GM12875 (cell line): Measurements from ENCODE around the gene CYCS.
"Not testable (repeated sequence)": the region's sequence is repeated elsewhere in the genome, so short reads cannot be mapped to it uniquely, and the experiment has no call there.

Source experiments
- H3K4me3 ChIP-seq: one replicate; pipeline ENCODE4 v1.5.1; 2011; ENCODE audit warnings: low read depth, low read length, control low read depth
- TF ChIP-seq, protein P1 (sequence below): IDR thresholded peaks from 2 replicates; pipeline ENCODE4 v1.5.1; 2011; ENCODE audit warnings: low read depth, mild to moderate bottlenecking, control low read depth, inconsistent platforms, low read length, moderate library complexity, borderline replicate concordance; ENCODE audit not compliant: insufficient read depth

Gene CYCS

DNA sequence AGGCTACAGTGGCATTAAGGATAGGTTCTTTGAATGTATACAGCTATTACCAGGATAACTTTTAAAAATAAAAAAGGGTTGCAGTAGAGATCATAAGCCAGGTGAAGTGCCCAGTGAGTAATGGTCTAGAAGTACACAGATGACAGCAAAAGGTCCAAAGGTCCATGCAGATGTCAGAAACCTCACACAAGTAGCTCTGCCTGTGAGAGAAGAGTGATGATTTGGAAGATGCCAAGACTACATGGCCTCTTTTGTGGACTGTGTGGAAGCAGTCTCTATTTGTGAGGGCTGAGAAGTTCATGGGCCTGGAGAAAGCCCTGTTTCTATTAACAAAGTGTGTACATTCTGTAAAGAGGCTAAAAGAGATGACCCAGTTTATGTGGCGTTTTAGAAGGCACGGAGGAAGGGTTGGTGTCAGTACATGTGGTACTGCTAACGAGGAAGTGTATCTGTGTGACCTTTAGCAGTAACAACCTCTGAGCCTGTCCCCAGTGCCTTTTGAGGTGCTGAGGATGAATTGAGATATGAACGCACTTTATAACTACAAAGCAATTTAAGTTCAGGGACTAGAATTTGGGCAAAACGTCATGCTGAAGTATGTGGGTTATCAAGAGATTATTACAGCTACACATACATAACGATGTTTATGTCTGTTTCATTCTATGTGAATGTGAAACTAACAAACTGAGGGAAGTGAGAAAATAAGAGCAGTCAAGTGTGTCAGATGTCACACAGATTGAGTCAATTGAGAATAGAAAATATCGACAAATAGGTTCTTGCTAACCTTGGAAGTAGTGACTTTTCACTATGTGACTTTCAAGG is 7.6 kb downstream of the CYCS start:
- TF ChIP-seq, protein P1, sequence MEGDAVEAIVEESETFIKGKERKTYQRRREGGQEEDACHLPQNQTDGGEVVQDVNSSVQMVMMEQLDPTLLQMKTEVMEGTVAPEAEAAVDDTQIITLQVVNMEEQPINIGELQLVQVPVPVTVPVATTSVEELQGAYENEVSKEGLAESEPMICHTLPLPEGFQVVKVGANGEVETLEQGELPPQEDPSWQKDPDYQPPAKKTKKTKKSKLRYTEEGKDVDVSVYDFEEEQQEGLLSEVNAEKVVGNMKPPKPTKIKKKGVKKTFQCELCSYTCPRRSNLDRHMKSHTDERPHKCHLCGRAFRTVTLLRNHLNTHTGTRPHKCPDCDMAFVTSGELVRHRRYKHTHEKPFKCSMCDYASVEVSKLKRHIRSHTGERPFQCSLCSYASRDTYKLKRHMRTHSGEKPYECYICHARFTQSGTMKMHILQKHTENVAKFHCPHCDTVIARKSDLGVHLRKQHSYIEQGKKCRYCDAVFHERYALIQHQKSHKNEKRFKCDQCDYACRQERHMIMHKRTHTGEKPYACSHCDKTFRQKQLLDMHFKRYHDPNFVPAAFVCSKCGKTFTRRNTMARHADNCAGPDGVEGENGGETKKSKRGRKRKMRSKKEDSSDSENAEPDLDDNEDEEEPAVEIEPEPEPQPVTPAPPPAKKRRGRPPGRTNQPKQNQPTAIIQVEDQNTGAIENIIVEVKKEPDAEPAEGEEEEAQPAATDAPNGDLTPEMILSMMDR, result no peak
- no peak overlapping the region for H3K4me3 ChIP-seq

DNA sequence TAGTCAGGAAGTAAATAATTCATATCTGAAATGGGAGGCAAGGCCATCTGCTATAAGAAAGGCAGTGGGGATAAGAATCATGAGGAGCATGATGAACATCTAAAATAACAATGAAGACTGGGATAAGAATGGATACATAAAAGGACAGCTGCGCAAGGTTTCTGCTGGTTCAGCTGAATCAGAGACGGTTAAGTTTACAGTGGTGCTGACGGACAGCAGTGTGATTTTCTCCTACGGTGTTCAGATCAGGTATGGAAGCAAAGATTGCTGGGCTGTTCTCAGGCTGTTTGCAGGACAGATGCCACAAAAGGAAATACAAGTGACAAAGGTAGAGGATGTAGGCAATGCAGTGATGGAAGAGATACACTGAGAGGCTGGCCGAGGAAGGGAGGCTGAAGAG is 8.4 kb downstream of the CYCS start:
- TF ChIP-seq, protein P1, result no peak
- H3K4me3 ChIP-seq, result no peak overlapping the region

DNA sequence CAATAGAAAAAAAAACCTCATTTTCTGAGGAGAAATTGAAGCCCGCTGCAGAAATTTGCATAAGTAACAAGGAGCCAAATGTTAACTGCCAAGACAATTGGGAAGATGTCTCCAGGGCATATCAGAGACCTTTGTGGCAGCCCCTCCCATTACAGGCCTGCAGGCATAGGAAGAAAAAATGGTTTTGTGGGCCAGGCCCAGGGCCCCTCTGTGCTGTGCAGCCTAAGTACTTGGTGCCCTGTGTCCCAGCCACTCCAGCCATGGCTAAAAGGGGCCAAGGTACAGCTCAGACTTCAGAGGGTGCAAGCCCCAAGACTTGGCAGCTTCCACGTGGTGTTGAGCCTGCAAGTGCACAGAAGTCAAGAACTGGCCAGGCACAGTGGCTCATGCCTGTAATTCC is 14.5 kb downstream of the CYCS start:
- H3K4me3 ChIP-seq, result not testable (repeated sequence)

DNA sequence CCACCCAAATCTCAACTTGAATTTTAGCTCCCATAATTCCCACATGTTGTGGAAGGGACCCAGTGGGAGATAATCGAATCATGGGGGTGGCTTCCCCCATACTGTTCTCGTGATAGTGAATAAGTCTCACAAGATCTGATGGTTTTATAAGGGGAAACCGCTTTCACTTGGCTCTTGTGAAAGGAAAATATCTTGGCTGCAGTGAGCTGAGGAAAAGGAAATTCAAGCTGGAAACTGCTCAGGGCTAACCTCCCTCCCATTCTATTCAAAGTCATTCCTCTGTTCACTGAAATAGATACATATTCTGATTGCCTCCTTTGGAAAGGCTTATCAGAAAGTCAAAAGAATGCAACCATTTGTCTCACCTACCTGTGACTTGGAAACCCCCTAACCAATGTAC is 15.8 kb downstream of the CYCS start:
- TF ChIP-seq, protein P1, result no peak
- no peak overlapping the region for H3K4me3 ChIP-seq

DNA sequence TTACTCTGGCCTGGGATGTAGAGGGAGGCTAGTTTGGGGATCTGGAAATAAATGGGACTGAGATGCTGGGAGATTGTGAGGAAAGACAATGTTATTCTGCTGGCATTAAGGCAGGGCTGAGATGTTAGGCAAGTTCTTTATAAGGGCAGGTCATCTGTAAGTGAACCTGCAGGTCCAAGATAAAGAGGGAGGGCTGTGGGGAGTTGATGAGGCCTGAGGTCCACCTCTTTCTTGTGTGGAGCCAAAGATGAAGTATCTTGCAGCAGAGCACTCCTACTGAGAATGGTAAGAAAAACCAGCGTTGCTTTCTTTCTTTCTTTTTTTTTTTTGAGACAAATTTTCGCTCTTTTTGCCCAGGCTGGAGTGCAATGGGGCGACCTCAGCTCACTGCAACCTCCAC is 19.1 kb downstream of the CYCS start:
- no peak overlapping the region for H3K4me3 ChIP-seq
- TF ChIP-seq, protein P1, result no peak

DNA sequence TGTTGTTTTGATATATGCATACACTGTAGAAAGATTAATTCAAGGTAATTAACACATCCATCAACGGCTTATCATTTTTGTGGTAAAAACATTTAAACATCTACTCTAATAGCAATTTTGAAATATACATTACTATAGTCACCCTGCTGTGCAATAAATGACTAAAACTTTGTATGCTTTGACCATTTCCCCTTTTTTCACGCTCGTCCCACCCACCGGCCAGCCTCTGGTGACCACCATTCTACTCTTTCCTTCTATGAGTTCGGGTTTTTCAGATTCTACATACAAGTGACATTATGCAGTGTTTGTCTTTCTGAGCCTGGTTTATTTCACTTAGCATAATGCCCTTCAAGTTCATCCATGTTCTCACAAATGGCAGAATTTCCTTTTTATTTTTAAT is 21.3 kb downstream of the CYCS start:
- H3K4me3 ChIP-seq, result no peak overlapping the region
- TF ChIP-seq, protein P1, result no peak

DNA sequence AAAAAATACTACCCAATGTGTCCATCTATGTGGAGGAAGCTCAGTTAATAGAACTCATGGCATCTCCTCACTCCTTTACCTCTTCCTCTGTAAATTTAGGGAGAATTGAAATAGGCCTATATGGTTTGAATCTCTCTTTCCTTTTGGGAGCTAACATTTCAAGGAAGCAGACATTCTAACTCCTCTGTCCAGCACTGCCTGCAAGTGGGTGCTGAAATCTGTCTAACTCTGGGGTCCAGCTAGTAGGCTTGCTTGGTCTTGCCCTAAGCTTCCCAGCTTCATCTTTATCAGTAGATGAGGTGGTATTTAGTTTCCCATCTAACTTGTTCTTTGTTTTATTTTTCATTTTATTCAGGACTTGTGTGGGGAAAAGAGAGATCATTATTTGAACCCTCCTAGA is 23.2 kb downstream of the CYCS start:
- H3K4me3 ChIP-seq, result no peak overlapping the region
- TF ChIP-seq, protein P1, result no peak
